HG02759 (cell line): ENCODE results near the gene GMDS.
"Not testable (repeated sequence)": the region's sequence is repeated elsewhere in the genome, so short reads cannot be mapped to it uniquely, and the experiment has no call there.

Experiments
- ATAC-seq: cut with Tn5 transposase; IDR thresholded peaks from one replicate; pipeline ENCODE4 v1.9.1; 2021; ENCODE audit warnings: mild to moderate bottlenecking, moderate library complexity; ENCODE audit not compliant: unreplicated experiment

GMDS gene

GRCh38 chr6:1672379-1672778 is 573.0 kb downstream of the GMDS start:
- no peak for ATAC-seq

DNA sequence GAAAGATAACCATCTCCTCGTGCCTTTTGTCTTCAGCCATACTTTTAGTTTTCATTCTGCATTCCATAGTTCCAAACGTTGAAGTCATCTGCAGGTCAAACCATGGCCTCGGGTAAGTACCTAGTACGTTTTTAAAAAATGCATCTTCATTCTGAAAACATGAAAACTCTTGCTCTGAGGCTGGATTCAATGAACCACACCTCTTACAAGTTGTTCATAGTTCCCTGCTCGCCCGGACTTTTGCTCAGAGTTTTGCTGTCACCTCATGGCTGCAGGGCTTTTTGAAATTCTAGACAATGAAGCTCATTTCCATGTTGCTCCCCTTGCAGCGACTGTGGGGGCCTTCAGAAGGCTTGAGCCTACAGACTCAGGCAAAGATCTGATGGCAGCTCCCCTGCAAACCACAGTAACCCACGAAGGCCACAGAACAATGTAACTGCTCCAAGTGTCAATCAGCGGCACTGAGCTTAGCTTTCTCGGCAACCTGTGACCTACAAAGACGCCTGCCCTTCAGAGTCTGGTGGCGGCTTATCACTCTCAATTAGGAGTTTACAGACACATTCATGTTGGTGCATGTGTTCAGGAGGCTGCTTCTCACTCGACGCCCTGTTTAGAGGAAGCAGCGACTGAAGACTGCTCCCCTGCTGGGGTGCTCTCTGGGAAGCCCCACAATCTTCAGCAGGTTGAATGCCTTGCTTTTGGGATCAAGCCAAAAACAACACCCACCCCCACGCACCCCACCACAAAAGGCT is 574.5 kb downstream of the GMDS start:
- no peak for ATAC-seq

DNA sequence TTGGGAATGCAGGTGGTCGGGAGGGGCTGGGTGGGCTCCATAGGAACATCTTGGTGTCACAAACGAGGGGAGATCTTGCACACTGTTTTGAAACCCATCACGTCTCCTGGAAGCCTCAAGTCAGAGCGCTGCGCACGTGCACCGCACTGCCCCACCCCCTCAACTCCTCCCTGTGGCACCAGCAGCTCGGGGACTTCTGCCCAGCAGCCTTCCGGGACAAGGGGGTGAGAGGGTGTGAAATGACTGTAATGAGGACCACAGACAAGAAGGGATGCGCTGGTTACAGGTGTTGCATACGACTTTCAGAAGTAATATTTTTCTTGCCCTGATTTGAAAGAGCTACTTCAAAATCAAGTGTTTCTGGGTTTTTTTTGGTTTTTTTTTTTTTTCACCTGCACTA is 575.4 kb downstream of the GMDS start:
- no peak for ATAC-seq

- ATAC-seq: not testable (repeated sequence)
These were observed 576.9 kb downstream of the GMDS start for GRCh38 chr6:1668456-1668855.

GRCh38 chr6:1667805-1668175 is 577.6 kb downstream of the GMDS start:
- ATAC-seq: no peak

- ATAC-seq: no peak
These were observed 578.2 kb downstream of the GMDS start for GRCh38 chr6:1667012-1667804.

- peak; percentile 94 for ATAC-seq
These were observed 580.2 kb downstream of the GMDS start for GRCh38 chr6:1665214-1665613.

DNA sequence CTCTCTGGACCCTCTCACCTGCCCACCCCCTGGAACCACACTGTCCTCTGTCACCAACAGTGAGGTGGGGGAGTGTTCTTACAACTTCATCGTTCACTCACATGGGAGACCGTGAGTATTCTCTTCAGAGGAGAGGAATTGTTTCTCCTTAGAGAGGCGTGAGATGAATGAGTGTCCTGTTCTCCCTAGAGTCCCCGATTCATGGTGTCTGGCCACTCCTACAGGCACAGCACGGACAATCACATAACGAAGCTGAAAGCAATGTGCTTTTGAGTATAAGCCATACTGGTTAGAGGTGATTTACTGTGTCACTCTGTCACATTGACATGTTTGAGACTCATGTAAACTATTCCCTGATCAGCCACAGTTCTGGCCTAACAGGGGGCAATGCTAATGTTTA is 581.1 kb downstream of the GMDS start:
- no peak for ATAC-seq

DNA sequence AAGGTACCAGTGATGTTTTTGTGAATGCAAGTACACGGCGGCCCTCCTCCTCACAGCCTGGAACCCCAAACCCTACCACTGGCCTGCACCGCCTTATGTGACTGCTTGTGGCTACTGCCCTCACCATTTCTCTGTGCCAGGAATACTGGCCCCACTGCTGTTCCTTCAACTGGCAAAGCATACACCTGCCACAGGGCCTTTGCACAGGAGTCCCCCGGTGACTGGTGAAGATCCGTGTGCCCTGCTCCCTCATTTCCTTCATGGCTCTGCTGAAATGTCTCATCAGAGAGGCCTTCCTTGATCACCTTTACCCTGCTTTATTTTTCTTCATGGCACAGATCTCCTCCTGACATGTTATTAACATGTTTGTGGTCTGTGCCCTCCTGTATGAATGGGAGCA is 581.9 kb downstream of the GMDS start:
- no peak for ATAC-seq

- no peak for ATAC-seq
These were observed 582.9 kb downstream of the GMDS start for GRCh38 chr6:1662534-1662933.

- no peak for ATAC-seq
These were observed 585.6 kb downstream of the GMDS start for GRCh38 chr6:1659816-1660215.

DNA sequence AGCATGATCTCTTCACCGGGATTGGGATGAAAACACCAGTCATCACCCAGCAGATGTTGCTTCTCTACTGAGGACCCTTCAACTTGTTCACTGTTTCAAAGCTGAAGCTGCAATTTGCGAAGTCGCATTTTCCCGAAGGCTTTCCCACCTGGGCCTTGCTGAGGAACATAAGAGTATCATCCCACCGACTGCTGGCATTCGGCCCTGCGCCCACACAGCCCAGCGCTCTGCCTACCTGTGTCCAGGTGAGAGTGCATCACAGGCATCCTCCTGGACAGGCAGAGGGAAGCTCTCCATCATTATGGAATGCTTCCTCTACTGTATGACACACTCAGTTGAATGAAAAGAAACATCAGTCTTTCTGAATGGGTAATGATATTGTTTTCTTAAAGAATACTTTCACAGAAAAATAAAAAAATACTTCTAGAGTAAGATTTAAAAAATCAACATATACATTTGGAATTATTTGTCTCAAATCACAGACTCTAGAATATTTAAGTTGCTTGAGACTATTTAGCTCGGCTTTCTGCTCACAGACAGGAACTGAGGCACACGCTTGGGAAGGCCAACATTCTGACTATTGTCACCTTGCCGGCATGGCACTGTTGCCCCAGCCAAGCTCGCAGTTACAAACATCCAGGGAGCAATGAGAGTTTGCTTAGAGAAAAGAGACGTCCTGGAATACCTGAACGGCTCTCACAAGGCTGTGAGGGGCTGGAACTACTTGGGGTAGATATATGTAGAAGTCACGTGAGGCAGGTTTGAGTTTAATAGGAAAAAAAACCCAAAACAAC is 587.0 kb downstream of the GMDS start:
- no peak for ATAC-seq

- no peak for ATAC-seq
These were observed 587.6 kb downstream of the GMDS start for GRCh38 chr6:1657771-1658165.

DNA sequence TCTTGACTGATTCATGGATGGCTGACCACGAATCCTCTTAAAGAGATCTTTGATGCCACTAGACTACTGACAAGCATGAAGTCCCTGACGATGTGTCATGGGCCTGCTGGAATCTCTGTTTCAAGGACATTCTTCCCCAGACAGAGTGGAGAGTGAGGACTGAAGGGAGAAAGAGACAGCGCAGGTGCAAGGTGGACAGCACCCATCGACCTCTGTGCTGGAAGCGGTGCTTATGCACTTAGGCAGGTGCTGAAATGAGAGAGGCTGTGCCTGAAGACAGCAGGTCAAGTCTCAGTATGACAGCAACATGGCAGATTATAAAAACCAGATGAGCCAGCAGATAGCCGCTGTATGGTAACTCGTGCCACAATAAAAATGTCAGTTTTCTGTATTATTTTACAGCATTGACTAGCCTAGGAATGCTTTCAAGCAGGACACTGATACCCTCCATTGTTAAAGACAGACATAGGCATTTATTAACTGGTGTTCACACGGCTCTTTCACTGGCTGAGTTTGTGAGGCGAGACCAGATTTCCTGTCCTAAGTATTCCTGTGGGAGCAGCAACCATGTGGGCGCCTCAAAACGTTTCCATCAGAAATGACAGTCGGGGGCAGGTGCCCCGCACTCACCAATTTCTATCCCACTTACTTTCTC is 588.2 kb downstream of the GMDS start:
- no peak for ATAC-seq

DNA sequence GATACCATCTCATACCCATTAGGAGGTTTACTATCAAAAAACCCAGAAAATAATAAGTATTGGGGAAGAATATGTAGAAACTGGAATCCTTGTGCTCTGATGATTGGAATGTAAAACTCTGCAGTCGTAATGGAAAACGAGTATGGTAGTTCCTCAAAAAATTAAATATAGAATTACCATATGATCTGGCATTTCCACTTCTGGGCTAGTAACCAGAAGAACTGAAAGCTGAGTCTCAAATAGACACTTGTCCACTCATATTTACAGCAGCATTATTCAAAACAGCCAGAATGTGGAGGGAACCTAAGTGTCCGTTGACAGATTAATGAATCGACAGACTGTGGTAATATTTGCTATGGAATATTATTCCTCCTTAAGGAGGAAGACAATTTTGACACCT is 591.4 kb downstream of the GMDS start:
- no peak for ATAC-seq

GRCh38 chr6:1652842-1653241 is 592.6 kb downstream of the GMDS start:
- no peak for ATAC-seq

- ATAC-seq: no peak
These were observed 594.0 kb downstream of the GMDS start for GRCh38 chr6:1651362-1651761.

DNA sequence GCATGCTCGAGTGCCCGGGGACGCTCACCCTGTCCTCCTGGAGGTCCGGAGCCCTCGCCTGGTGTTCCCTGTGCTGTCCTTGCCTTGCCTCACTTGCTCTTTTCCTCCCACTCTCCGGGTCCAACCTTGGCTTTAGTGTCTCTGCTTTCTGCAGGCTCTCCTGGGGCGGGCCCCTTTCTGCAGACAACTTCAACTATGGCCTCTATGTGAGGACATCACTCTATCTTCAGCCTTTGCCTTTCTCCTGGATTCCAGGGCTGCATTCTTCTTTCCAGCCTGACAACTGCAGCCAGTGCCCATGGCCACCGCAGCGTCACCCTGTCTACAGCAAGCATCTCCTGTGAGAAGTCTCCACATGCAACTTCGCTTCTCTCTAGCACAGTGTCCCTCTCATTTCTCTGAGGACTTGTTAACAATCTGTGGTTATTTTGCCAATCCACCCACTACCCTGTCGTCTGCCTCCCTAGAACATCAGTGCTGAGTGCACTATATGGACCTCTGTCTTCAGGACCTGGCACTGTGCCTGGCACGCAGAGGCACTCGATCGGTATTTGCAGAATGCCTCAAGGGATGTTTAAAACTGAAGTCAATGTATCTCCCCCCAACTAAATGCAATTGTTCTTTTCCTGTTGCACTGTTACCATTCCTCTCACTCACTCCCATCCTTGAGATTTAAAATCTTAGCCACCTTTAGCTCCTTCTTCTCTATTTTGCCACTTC is 599.8 kb downstream of the GMDS start:
- ATAC-seq: no peak

DNA sequence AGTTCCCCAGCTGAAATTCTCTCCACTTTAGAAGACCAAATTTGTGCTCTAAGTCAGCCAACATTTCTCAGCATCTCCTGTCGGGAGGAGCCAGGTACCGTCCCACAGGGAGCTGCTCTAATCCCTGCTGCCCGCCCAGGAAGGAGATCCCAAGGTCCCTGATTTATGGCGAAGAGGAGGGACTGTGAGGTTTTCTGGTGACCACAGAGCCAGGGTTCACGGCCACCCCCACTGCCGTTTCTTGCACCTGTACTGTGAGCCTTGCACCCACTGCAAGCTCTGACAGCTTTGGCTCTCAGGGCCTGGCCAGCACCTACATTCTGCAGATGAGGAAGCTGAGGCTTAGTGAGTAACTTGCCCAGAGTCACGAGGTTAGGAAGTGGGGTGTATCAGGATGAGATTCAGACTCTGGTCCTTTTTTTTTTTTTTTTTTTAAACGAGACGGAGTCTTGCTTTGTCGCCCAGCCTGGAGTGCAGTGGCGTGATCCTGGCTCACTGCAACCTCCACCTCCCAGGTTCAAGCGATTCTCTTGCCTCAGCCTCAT is 600.8 kb downstream of the GMDS start:
- no peak for ATAC-seq

GRCh38 chr6:1643830-1644445 is 601.5 kb downstream of the GMDS start:
- no peak for ATAC-seq
